SH-SY5Y (cell line): Measurements from ENCODE around the gene CCDC142.

ENCODE experiments used
- GATA2 ChIP-seq: IDR thresholded peaks from 2 replicates; pipeline ENCODE4 v1.6.1; 2011; ENCODE audit warnings: mild to moderate bottlenecking, low read depth, low read length
- GATA3 ChIP-seq: IDR thresholded peaks from 2 replicates; pipeline ENCODE4 v1.6.1; 2011; ENCODE audit warnings: low read depth, mild to moderate bottlenecking, low read length, moderate library complexity

CCDC142 gene

GRCh38 chr2:74436848-74437695 is 45.7 kb downstream of the CCDC142 start:
- no peak for TF ChIP-seq GATA2
- TF ChIP-seq GATA3: no peak

- no peak for TF ChIP-seq GATA3
- TF ChIP-seq GATA2: no peak
Observed at GRCh38 chr2:74436111-74436805, 46.5 kb downstream of the CCDC142 start.

GRCh38 chr2:74430502-74430901 is 52.3 kb downstream of the CCDC142 start:
- no peak for TF ChIP-seq GATA3
- TF ChIP-seq GATA2: no peak

GRCh38 chr2:74429487-74430451 is 53.0 kb downstream of the CCDC142 start:
- TF ChIP-seq GATA3 (no peak), GATA2 (no peak)

- TF ChIP-seq GATA3 (no peak), GATA2 (no peak)
Observed at GRCh38 chr2:74428675-74429074, 54.1 kb downstream of the CCDC142 start.

- TF ChIP-seq GATA2 (no peak), GATA3 (no peak)
Observed at GRCh38 chr2:74427551-74427950, 55.2 kb downstream of the CCDC142 start.

GRCh38 chr2:74426181-74426758 is 56.5 kb downstream of the CCDC142 start:
- TF ChIP-seq GATA2 (no peak), GATA3 (no peak)

GRCh38 chr2:74425523-74425922 is 57.3 kb downstream of the CCDC142 start:
- TF ChIP-seq GATA3 (no peak), GATA2 (no peak)

GRCh38 chr2:74424995-74425406 is 57.8 kb downstream of the CCDC142 start:
- TF ChIP-seq GATA2 (no peak), GATA3 (no peak)

- TF ChIP-seq GATA3: no peak
- no peak for TF ChIP-seq GATA2
Observed at GRCh38 chr2:74424139-74424992, 58.4 kb downstream of the CCDC142 start.
